Right lobe of liver (tissue), 6 donors: ENCODE measurements around the gene FAM163B. TPM values are rescaled to one million over a fixed set of nuclear protein-coding genes. Genes with fewer than 3 reads are reported as not detected.
A peak's percentile ranks its signal among the peaks of the same experiment; 100 is the strongest.

Experiments
- ATAC-seq, 4 donors: fragments of 200-7000 bp; cut with Tn5 transposase; one replicate each; pipeline ENCODE4 v1.9.1; 2020; ENCODE audit warnings: mild to moderate bottlenecking in 4 of 4, moderate library complexity in 4 of 4
- DNase-seq, 3 donors: peaks; one replicate each; pipeline ENCODE4 v3.0.0-alpha.2; 2020
- H3K27ac ChIP-seq, 3 donors: fragments of 200-600 bp; one replicate each; pipeline ENCODE4 v1.8.0; 2022
- H3K27me3 ChIP-seq, 2 donors: fragments of 200-600 bp; one replicate each; pipeline ENCODE4 v1.8.0; 2022
- H3K36me3 ChIP-seq, 4 donors: fragments of 200-600 bp; sonication (generic) in 1 of 4; one replicate each; pipeline versions ENCODE4 v1.5.1 to v1.8.0; 2017 to 2022; ENCODE audit warnings: control low read depth in 1 of 4
- H3K4me1 ChIP-seq, 4 donors: fragments of 200-600 bp; sonication (generic) in 1 of 4; one replicate each; pipeline versions ENCODE4 v1.5.1 to v1.8.0; 2017 to 2022; ENCODE audit warnings: control low read depth in 1 of 4
- H3K4me3 ChIP-seq, 3 donors: fragments of 200-600 bp; one replicate each; pipeline ENCODE4 v1.8.0; 2022
- H3K9me3 ChIP-seq, 4 donors: fragments of 200-600 bp; sonication (generic) in 1 of 4; one replicate each; pipeline versions ENCODE4 v1.5.1 to v1.8.0; 2017 to 2022; ENCODE audit warnings: control low read depth in 1 of 4
- POLR2A ChIP-seq: fragments of 450-650 bp; IDR thresholded peaks from one replicate; pipeline ENCODE4 v1.6.1; 2017; ENCODE audit warnings: antibody characterized with exemption, mild to moderate bottlenecking
- WGBS: methylation state at CpG from one replicate; pipeline ENCODE4 v1.1.6; 2018; ENCODE audit warnings: low coverage, low lambda C conversion rate; ENCODE audit not compliant: insufficient coverage; ENCODE audit errors: missing lambda C conversion rate; 5-methylcytosine and 5-hydroxymethylcytosine counted together
- intact Hi-C, 2 donors: fragments of 100-400 bp; cut with DNase I; formaldehyde crosslinking; loops; one replicate each; pipeline versions ENCODE4 v1.11.2 to v1.14.1; 2022
- total RNA-seq, 6 experiments: library from RNA; depleted of rRNA in 2 of 6; stranded (reverse); fragments of >200 nt in 2 of 6; fragmentation: NEBNext Ultra II Directional in 3 of 6; extraction: Animal tissue kit (Norgen Biotek cat#: 25700) in 3 of 6; gene quantifications; one replicate each; pipeline versions ENCODE4 v1.1.0 to v1.2.4, GENCODE V29; 2016 to 2023
- TF ChIP-seq, protein P1 (sequence below), 4 donors: fragments of 200-600 bp in 3 of 4; fragments of 450-650 bp in 1 of 4; IDR thresholded peaks; one replicate each; pipeline versions ENCODE4 v1.5.1 to v1.8.0; 2016 to 2022; ENCODE audit warnings: antibody characterized with exemption in 4 of 4, mild to moderate bottlenecking in 2 of 4
- donor health status: DM: no; HTN: yes; CAD: no.
- donor health status: DM: no; HTN: no; CAD: no.
- donor health status: DM: no; HTN: no; CAD: no.
- donor health status: DM: no; HTN: yes; CAD: no.
- donor health status: DM: no; HTN: yes; CAD: no.

Gene FAM163B
- total RNA-seq, 6 experiments from 2014 or later: 1.6 to 5.8 (median 3.0) TPM

DNA sequence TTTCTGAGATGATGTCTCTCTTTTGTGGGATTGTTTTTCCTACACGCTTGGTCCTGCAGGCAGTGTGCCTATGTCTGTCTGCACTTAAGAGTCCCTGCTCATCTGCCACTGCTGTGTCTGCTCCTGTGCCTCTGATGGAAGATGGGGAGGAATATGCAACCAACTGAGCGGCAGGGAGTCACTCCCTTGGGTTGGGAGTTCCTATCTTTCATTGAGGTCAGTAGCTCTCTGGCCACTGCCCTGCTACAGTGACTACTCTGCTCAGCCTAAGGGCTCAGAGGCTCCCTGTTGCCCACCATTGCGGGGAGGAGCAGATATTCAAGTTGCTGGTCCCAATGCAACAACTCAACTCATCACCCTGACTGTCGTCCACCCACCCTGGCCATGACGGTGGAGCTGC lies 13.4 kb upstream of the FAM163B start:
- H3K27ac ChIP-seq: no peak overlapping the region
- intact Hi-C loops: no loop called here
- H3K4me3 ChIP-seq: no peak overlapping the region
- WGBS: 20% methylated on average over 3 of the region's 5 CpGs
- DNase-seq (no peak), ATAC-seq (no peak)
- no peaks in the 10 kb centered on the region for H3K9me3 ChIP-seq
- TF ChIP-seq, protein P1, sequence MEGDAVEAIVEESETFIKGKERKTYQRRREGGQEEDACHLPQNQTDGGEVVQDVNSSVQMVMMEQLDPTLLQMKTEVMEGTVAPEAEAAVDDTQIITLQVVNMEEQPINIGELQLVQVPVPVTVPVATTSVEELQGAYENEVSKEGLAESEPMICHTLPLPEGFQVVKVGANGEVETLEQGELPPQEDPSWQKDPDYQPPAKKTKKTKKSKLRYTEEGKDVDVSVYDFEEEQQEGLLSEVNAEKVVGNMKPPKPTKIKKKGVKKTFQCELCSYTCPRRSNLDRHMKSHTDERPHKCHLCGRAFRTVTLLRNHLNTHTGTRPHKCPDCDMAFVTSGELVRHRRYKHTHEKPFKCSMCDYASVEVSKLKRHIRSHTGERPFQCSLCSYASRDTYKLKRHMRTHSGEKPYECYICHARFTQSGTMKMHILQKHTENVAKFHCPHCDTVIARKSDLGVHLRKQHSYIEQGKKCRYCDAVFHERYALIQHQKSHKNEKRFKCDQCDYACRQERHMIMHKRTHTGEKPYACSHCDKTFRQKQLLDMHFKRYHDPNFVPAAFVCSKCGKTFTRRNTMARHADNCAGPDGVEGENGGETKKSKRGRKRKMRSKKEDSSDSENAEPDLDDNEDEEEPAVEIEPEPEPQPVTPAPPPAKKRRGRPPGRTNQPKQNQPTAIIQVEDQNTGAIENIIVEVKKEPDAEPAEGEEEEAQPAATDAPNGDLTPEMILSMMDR (IDR thresholded peaks at IDR 0.05): no peak
- no peak for TF ChIP-seq POLR2A
- no peaks in the 10 kb centered on the region for H3K4me1 ChIP-seq
- H3K27me3 ChIP-seq: no peaks in the 10 kb centered on the region
- H3K36me3 ChIP-seq: no peaks in the 10 kb centered on the region

GRCh38 chr9:133621725-133622267 lies 12.6 kb upstream of the FAM163B start:
- Histone ChIP-seq H3K27me3 (no peaks in the 10 kb centered on the region), H3K27ac (no peak overlapping the region), H3K4me3 (no peak overlapping the region), H3K36me3 (no peaks in the 10 kb centered on the region), H3K9me3 (no peaks in the 10 kb centered on the region), H3K4me1 (no peaks in the 10 kb centered on the region)
- TF ChIP-seq, protein P1 (IDR thresholded peaks at IDR 0.05): no peak
- TF ChIP-seq POLR2A: no peak
- WGBS: 57% methylated on average over 11 of the region's 11 CpGs
- ATAC-seq: no peak
- intact Hi-C loops: no loop called here
- no peak for DNase-seq

DNA sequence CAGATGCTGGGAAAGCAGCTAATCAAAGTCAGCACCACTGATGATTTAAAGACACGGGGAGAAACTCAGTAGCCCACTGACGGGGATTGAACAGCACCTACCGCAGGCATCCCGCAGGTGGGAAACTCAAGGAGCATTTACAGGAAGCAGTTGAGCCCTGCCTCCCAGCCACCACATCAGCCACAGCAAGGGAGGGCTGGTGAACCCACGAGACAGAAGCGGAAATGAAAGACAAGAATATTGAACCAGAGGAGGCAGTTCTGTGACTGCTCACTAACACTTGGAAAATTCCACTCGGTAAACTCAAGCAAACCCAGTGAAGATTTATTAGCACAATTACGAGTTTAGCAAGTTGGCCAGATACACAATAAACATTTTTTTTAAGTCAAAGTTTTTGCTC lies 10.6 kb upstream of the FAM163B start:
- Histone ChIP-seq H3K36me3 (no peaks in the 10 kb centered on the region), H3K9me3 (no peaks in the 10 kb centered on the region), H3K27ac (no peak overlapping the region), H3K4me1 (no peaks in the 10 kb centered on the region), H3K27me3 (no peaks in the 10 kb centered on the region), H3K4me3 (no peak overlapping the region)
- TF ChIP-seq, protein P1 (IDR thresholded peaks at IDR 0.05): no peak
- no peak for TF ChIP-seq POLR2A
- DNase-seq: peak in 1 of 3 donors; percentile 21
- intact Hi-C loops: no loop called here
- WGBS: 23% methylated on average over 8 of the region's 8 CpGs
- ATAC-seq: peak in 3 of 4 donors; percentile 17 to 47 (median 36)

GRCh38 chr9:133618726-133619125 lies 9.5 kb upstream of the FAM163B start:
- 37% methylated on average over 4 of the region's 10 CpGs for WGBS
- ATAC-seq (no peak), DNase-seq (peak in 1 of 3 donors; percentile 34)
- Histone ChIP-seq H3K36me3 (no peaks in the 10 kb centered on the region), H3K4me1 (no peaks in the 10 kb centered on the region), H3K27me3 (no peaks in the 10 kb centered on the region), H3K9me3 (no peaks in the 10 kb centered on the region), H3K4me3 (no peak overlapping the region), H3K27ac (no peak overlapping the region)
- no peak for TF ChIP-seq POLR2A
- TF ChIP-seq, protein P1 (IDR thresholded peaks at IDR 0.05): no peak
- intact Hi-C loops: no loop called here
